ENCODE results near the gene VEGFA. TPM values are rescaled to one million over a fixed set of nuclear protein-coding genes. Genes with fewer than 3 reads are reported as not detected.
A peak's percentile ranks its signal among the peaks of the same experiment; 100 is the strongest.

Gene VEGFA
- total and polyA plus RNA-seq, 2 of the 8 experiments (the other 6 are each of a cell fraction or from before 2014, with no cell fraction given), result 42.2 to 58.5 TPM

- no peak; a peak in 2 of 4 replicates for TF ChIP-seq SIN3A (conservative IDR thresholded peaks at IDR 0.05 in 1 of 2, IDR thresholded peaks at IDR 0.05 in 1 of 2; ENCODE audit: low read depth in 1 of 2, low read length in 2 of 2)
- TF ChIP-seq POLR2AphosphoS5 (IDR thresholded peaks at IDR 0.05; ENCODE audit: low read depth, low read length), result peak; percentile 10; the same call in 1 of the 2 replicates
- peak; percentile 68 for TF ChIP-seq MAX (IDR thresholded peaks at IDR 0.05)
- peak; percentile 84 for TF ChIP-seq TBP (IDR thresholded peaks at IDR 0.05; ENCODE audit: low read depth, low read length)
- peak in 2 of 3 experiments; percentile 89 to 96; a peak in 3 of 4 replicates for TF ChIP-seq CTCF (IDR thresholded peaks at IDR 0.05; ENCODE audit: control extremely low read depth in 1 of 3, insufficient read depth in 1 of 3, low read depth in 1 of 3, low read length in 3 of 3)
- peak; percentile 88 for TF ChIP-seq CTBP2 (IDR thresholded peaks at IDR 0.05; ENCODE audit: borderline replicate concordance, insufficient read depth, insufficient read length, low read length)
- TF ChIP-seq TEAD4 (IDR thresholded peaks at IDR 0.05; ENCODE audit: low read depth, low read length), result 0 out of 2 replicates have a peak, but pooled peaks have one; percentile 1
- TF ChIP-seq HDAC2 (IDR thresholded peaks at IDR 0.05; ENCODE audit: borderline replicate concordance in 1 of 2, low read depth in 2 of 2, low read length in 2 of 2), result no peak
- peak; percentile 39 for TF ChIP-seq RBBP5 (IDR thresholded peaks at IDR 0.05; ENCODE audit: borderline replicate concordance, low read depth, low read length)
- 0 out of 2 replicates have a peak, but pooled peaks have one; percentile 7 for TF ChIP-seq YY1 (IDR thresholded peaks at IDR 0.05; ENCODE audit: low read depth, low read length)
- peak; percentile 62; the same call in 1 of the 2 replicates for TF ChIP-seq SP1 (IDR thresholded peaks at IDR 0.05; ENCODE audit: low read depth, low read length)
- TF ChIP-seq E2F6 (IDR thresholded peaks at IDR 0.05), result 0 out of 2 replicates have a peak, but pooled peaks have one; percentile 36
Measured at GRCh38 chr6:43769526-43770371, at the start of gene VEGFA (continued).
